Measurements from ENCODE around the gene PICALM. TPM values are rescaled to one million over a fixed set of nuclear protein-coding genes. Genes with fewer than 3 reads are reported as not detected.

PICALM gene
- total and polyA plus RNA-seq, 2 donors (not counting 3 experiments of a cell fraction or from before 2014, with no cell fraction given): 181 to 202 TPM

- H3K4me3 ChIP-seq (replicated peaks in 1 of 3; ENCODE audit: insufficient read depth in 1 of 3, low read depth in 1 of 3, low read length in 3 of 3): no peak overlapping the region
- H3K27ac ChIP-seq (ENCODE audit: insufficient read depth, low read depth, low read length): no peak overlapping the region
- BruUV-seq (replicated peaks): no TSS peak
- H3K36me3 ChIP-seq (ENCODE audit: control insufficient read depth in 2 of 2, extremely low read depth in 1 of 2, insufficient read depth in 2 of 2, low read length in 2 of 2): peaks cover 0 to 23% of the 10 kb centered on the region in 2 experiments
- dilution Hi-C loops (cut with MboI; ENCODE audit: extremely low pct_ligation_motif_present, low sequenced_read_pairs): no loop called here
- H2AFZ ChIP-seq (ENCODE audit: low read depth, low read length): no peak overlapping the region
- TF ChIP-seq POLR2A (IDR thresholded peaks at IDR 0.05; ENCODE audit: low read depth, low read length) (no peak), EZH2 (IDR thresholded peaks at IDR 0.05; ENCODE audit: borderline replicate concordance, low read depth, low read length, severe bottlenecking) (no peak), GATA2 (IDR thresholded peaks at IDR 0.05; ENCODE audit: insufficient read depth, insufficient read length, low read depth, low read length) (no peak), POLR2AphosphoS5 (IDR thresholded peaks at IDR 0.05; ENCODE audit: insufficient read depth, low read depth, low read length) (no peak), FOS (IDR thresholded peaks at IDR 0.05; ENCODE audit: borderline replicate concordance, insufficient read depth, low read length) (no peak), MAX (IDR thresholded peaks at IDR 0.05; ENCODE audit: insufficient read depth, insufficient read length) (no peak), CTCF (IDR thresholded peaks at IDR 0.05; ENCODE audit: extremely low read depth in 1 of 2, insufficient read depth in 1 of 2, low read depth in 1 of 2, low read length in 2 of 2) (no peak), JUN (IDR thresholded peaks at IDR 0.05; ENCODE audit: borderline replicate concordance, insufficient read depth, insufficient read length, low read depth) (no peak)
- H4K20me1 ChIP-seq (replicated peaks; ENCODE audit: control insufficient read depth, extremely low read depth, insufficient read depth, low read length): no peaks in the 10 kb centered on the region
- no peak overlapping the region for H3K4me2 ChIP-seq (ENCODE audit: insufficient read depth, low read length)
- DNase-seq (ENCODE audit: low read depth, low spot score) (no peak), FAIRE-seq (no peak)
- H3K9me1 ChIP-seq (replicated peaks; ENCODE audit: control insufficient read depth, extremely low read depth, insufficient read depth, low read length): no peaks in the 10 kb centered on the region
- CTCF ChIA-PET: interaction anchor here (1.0 to 1.6 kb wide), 8 partner anchors 22 to 227 kb away, joined by 3 to 5 read pairs (median 3); partner anchors contain the start of gene CCDC83
- intact Hi-C loops (cut with micrococcal nuclease): no loop called here
- H3K4me1 ChIP-seq (ENCODE audit: control insufficient read depth, extremely low read depth, insufficient read depth, low read length): no peaks in the 10 kb centered on the region
- no peaks in the 10 kb centered on the region for H3K27me3 ChIP-seq (ENCODE audit: control insufficient read depth in 2 of 2, insufficient read depth in 2 of 2, low read length in 2 of 2)
- POLR2A ChIA-PET: no interaction called here
- H3K9ac ChIP-seq (replicated peaks; ENCODE audit: extremely low read depth, insufficient read depth, low read length): no peak overlapping the region
- H3K9me3 ChIP-seq (replicated peaks; ENCODE audit: control insufficient read depth, insufficient read depth, low read length): no peaks in the 10 kb centered on the region
- peaks cover 2% of the 10 kb centered on the region for H3K79me2 ChIP-seq (ENCODE audit: control insufficient read depth, insufficient read depth, low read length)
These were observed 77.4 kb downstream of the PICALM start for GRCh38 chr11:85991508-85991907.

All from endothelial cell of umbilical vein (primary cell).